HG03139 (cell line): ENCODE measurements around the gene SERTAD3.
"Not testable (repeated sequence)": the region's sequence is repeated elsewhere in the genome, so short reads cannot be mapped to it uniquely, and the experiment has no call there.

Source experiments
- ATAC-seq: cut with Tn5 transposase; IDR thresholded peaks from one replicate; pipeline ENCODE4 v1.9.1; 2021; ENCODE audit not compliant: unreplicated experiment

The SERTAD3 gene

GRCh38 chr19:40411958-40412499 is 32.1 kb downstream of the SERTAD3 start:
- no peak for ATAC-seq

GRCh38 chr19:40411125-40411842 is 32.9 kb downstream of the SERTAD3 start:
- ATAC-seq: no peak

GRCh38 chr19:40410030-40410389 is 34.1 kb downstream of the SERTAD3 start:
- no peak for ATAC-seq

- ATAC-seq: not testable (repeated sequence)
These were observed 35.6 kb downstream of the SERTAD3 start for GRCh38 chr19:40408598-40408925.

- ATAC-seq: no peak
These were observed 36.2 kb downstream of the SERTAD3 start for GRCh38 chr19:40407714-40408597.

GRCh38 chr19:40403262-40403984 is 40.7 kb downstream of the SERTAD3 start:
- ATAC-seq: peak; percentile 51

GRCh38 chr19:40400559-40400958 is 43.6 kb downstream of the SERTAD3 start:
- no peak for ATAC-seq

- ATAC-seq: no peak
These were observed 45.6 kb downstream of the SERTAD3 start for GRCh38 chr19:40398417-40399131.

- ATAC-seq: no peak
These were observed 46.6 kb downstream of the SERTAD3 start for GRCh38 chr19:40397568-40397906.

GRCh38 chr19:40396886-40397567 is 47.1 kb downstream of the SERTAD3 start:
- ATAC-seq: no peak

- no peak for ATAC-seq
These were observed 48.2 kb downstream of the SERTAD3 start for GRCh38 chr19:40395956-40396355.

- no peak for ATAC-seq
These were observed 49.3 kb downstream of the SERTAD3 start for GRCh38 chr19:40394816-40395210.

- no peak for ATAC-seq
These were observed 50.0 kb downstream of the SERTAD3 start for GRCh38 chr19:40393894-40394815.

- no peak for ATAC-seq
These were observed 51.1 kb downstream of the SERTAD3 start for GRCh38 chr19:40392894-40393517.

- ATAC-seq: no peak
These were observed 52.0 kb downstream of the SERTAD3 start for GRCh38 chr19:40392123-40392522.
